ENCODE results near the gene MEGF6.
"Not testable (repeated sequence)": the region's sequence is repeated elsewhere in the genome, so short reads cannot be mapped to it uniquely, and the experiment has no call there.

MEGF6 gene

GRCh38 chr1:3595949-3596348 lies 15.4 kb downstream of the MEGF6 start:
- no peak for DNase-seq (ENCODE audit: low read depth)

DNA sequence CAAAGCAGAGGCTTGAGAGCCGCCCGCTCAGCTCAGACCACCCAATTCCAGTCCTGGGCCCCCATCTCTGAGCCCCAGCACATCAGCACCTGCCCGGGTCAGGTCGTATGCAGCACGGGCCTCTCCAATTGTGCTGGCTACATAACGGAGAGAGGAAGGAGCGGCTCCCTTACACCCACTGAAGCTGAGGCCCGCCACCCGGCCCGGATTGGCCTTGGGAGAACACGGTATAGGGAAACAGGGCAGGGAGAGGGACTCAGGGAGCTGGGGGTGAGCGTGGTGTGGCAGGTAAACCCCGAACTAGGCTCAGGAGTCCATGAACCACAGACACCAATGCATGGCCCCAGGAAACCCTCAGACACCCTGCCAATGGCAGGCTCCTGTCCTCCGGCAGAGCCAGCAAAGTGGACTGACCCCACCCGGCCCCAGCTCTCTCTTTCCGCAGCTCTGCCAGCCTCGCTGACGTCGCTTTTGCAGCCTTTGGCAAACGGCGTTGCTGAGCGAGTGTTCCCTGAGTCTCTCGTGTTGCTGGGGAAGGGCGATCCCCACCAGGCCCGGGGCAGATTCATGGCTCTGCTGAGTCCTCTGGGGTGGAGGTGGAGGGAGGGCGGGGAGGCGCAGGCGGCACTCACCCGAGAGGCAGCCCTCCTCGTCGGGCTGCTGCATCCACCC lies 16.5 kb downstream of the MEGF6 start:
- DNase-seq (ENCODE audit: low read depth), result no peak

DNA sequence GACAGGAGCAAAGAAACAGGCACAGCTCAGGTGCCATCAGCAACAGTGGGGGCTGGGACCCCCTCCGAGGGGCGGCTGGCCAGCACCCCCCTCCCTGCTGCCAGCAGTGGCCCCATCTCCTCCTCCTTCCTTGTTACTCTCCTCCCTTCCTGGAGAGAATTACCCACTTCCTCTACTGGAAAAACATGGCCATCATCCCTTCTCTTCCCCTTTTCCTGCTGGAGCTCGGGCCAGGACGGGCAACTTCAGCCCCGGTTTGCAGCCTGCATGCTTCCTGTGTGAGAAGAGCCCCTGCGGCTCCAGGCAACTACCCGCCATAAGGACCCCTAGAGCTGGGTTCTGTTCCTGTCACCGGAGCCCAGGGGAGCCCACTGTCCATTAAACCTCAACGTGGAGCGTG lies 17.6 kb downstream of the MEGF6 start:
- DNase-seq (ENCODE audit: low read depth), result no peak

- DNase-seq (ENCODE audit: low read depth), result no peak
Measured at GRCh38 chr1:3593334-3593733, 18.0 kb downstream of the MEGF6 start.

- no peak for DNase-seq (ENCODE audit: low read depth)
Measured at GRCh38 chr1:3590951-3591865, 20.1 kb downstream of the MEGF6 start.

GRCh38 chr1:3590139-3590763 lies 21.1 kb downstream of the MEGF6 start:
- DNase-seq (ENCODE audit: low read depth), result no peak

DNA sequence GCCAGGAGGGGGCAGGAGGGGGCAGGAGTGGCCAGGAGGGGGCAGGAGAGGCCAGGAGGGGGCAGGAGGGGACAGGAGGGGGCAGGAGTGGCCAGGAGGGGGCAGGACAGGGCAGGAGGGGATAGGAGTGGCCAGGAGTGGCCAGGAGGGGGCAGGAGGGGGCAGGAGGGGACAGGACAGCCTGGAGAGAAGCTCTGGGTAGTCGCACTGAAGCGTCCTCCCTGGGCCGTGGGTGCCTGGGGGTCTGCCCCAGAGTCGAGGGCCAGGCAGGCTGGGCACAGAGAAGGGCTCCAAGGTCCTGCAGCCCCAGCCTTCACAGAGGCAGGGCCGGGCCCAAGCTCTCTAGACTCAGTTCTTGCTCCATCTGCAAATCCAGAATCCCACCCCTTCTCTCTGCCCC lies 22.9 kb downstream of the MEGF6 start:
- no peak for DNase-seq (ENCODE audit: low read depth)

DNA sequence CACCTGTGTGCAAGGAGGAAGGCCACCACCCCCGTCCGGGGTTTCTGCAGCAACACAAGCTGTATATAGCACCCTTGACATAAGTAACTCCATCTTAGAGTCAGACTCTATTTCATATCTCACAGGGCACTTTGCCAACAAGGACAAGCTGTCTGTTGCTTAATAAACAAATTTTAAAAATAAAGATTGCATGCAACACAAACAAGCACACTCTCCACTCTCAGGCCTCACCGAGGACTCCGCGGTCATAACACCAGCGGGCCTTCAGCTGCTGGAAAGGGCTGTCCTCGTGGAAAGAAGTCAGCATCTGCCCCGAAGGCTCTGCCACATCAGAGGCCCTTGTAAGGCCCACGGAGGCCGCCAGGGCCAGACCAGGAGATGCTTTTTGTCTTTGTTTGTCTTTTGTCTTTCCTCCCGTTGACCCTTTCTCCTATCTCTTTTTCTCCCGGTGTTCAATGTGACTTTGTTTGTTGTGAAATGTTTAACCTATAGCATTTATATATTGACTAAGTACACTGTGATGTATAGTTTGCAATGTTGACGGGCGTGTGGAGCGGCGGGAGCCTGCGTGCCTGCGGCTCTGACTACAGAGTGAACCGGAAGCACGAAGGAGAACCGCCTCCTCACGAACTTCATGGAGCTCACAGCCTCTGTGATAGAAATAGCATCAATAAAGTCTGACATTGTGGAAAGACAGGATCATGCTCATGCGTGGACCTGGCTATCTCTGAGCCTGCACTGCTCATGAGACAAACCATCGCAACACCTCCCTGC lies 24.1 kb downstream of the MEGF6 start:
- no peak for DNase-seq (ENCODE audit: low read depth)

GRCh38 chr1:3585940-3586568 lies 25.3 kb downstream of the MEGF6 start:
- no peak for DNase-seq (ENCODE audit: low read depth)

GRCh38 chr1:3585353-3585868 lies 25.9 kb downstream of the MEGF6 start:
- not testable (repeated sequence) for DNase-seq (ENCODE audit: low read depth)

- no peak for DNase-seq (ENCODE audit: low read depth)
Measured at GRCh38 chr1:3584915-3585314, 26.4 kb downstream of the MEGF6 start.

DNA sequence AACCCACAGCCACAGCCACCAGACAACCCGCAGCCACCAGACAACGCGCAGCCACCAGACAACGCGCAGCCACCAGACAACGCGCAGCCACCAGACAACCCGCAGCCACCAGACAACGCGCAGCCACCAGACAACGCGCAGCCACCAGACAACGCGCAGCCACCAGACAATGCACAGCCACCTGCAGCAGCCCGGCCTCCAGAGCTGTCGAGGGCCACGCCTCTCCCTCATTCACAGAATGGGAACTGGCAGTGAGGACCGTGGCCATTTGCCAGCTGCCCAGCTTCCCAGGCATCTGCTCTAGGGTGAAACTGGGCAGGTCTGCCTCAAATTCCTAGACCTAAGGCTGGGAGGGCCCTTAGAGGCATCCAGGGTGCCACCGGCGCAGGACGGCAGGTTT lies 27.6 kb downstream of the MEGF6 start:
- not testable (repeated sequence) for DNase-seq (ENCODE audit: low read depth)

DNA sequence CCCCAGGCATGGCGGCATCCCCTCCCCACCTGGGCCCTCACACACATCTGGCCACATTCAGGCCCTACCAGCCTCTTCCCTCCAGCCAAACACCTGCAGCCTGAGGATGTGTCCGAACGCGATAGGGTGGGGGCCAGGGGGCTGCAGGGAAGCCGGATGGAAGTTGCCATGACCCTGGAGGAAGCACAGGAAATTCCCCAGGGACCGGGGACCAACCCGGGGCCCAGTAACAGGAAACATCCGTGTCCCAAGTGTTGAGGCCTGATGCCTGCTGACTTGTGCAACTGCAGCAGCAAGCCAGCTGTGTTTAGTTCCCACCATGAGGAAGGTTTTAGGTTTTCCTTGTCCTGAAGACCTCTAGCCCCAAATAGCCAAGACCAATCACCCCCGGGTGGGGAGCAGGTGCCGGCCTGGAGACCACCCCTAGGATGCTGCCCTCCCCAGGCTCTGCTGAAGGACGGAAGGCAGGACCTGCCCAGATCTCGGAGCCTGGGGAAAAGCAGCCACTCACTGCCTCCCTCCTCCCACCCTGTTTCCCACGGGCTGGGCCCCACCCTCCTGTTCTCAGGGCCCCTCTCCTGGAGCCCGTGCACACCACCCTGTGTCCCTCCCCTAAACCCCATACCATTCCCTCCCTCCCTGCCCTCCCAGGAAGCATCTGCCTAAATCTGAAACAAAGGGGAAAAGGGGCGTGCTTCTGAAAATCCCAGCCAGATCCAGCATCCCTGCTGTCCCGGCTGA lies 29.8 kb downstream of the MEGF6 start:
- no peak for DNase-seq (ENCODE audit: low read depth)

DNA sequence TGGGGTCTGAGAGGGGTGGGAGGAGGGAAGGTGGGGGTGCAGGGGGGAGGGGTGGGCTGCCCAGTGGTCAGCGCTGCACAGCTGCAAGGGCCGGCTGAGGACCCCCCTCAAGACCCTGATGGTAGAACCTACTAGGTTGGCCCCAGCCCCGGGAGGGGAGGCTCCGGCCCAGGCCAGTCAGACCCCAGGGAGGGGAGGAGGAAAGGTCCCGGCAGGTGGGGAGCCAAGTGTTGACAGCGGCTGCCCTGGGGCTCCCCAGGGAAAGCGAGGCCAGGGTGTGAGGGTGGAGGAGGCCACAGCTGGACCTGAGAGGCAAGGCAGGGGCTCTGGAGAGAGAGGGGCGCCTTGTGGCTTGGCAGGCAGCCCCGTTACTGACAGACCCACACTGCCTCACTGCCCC lies 31.1 kb downstream of the MEGF6 start:
- DNase-seq (ENCODE audit: low read depth), result no peak

GRCh38 chr1:3579626-3580025 lies 31.7 kb downstream of the MEGF6 start:
- DNase-seq (ENCODE audit: low read depth), result no peak

DNA sequence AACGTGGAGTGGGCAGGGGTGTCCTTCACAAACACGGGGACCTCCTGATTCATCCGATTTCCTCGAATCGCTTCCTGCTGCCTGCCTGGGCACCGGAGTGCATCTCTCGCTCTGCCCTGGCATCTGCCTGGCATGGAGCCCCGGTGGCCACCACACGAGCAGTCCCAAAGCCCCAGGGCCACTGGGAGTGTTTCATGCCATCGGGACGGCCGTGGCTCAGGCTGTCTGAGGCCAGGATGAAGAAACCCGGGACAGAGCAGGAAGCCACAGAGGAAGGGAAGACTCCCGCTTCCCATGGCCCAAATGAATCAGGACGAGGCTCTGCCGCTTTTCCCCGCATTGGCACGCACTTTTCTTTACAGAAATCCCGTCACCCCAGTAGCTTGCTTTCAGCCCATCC lies 32.4 kb downstream of the MEGF6 start:
- DNase-seq (ENCODE audit: low read depth), result no peak

- DNase-seq (ENCODE audit: low read depth), result no peak
Measured at GRCh38 chr1:3578433-3578805, 32.9 kb downstream of the MEGF6 start.

- no peak for DNase-seq (ENCODE audit: low read depth)
Measured at GRCh38 chr1:3577711-3578432, 33.4 kb downstream of the MEGF6 start.

DNA sequence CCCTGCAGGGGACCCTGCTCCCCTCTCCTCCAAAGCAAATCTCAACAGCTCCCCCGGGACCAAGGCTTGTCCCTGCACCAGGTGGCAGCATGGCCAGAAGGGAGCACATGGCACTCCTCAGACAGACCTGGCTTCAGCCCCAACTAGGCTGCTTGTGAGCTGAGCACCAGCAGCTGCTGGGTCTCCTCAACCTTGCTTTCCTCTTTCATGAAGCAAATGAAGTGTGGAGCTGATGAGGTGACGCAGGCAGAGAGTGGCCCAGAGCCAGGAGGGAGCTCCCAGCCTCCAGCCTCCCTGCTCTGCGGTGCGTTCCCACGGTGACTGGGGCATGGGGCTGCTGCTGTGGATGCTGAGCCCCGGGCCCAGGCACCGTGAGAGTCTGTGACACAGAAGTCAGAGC lies 34.0 kb downstream of the MEGF6 start:
- DNase-seq (ENCODE audit: low read depth), result no peak

DNA sequence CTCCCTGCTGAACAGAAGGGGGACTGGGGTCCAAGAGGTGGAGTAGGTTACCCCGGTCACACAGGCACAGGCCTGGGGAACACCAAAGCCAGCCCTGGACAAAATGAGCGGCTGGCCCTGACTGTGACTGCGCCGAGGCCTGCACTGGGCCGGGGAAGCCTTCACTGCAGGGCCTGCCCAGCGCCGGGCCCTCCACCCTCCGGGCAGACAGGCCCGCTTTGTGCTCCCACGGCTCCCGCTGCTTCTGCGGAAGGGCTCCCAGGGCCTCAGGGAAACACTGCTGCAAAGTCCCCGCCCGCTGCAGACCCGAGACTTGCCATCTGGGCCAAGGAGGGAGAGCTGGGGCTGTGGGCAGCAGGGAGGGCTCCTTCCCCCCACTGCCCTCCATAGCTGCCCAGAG lies 35.3 kb downstream of the MEGF6 start:
- DNase-seq (ENCODE audit: low read depth), result no peak

All from stromal cell of bone marrow (primary cell).